Neural cell (in vitro differentiated cells): ENCODE results near the gene DDX24. TPM values are rescaled to one million over a fixed set of nuclear protein-coding genes. Genes with fewer than 3 reads are reported as not detected.

Experiments
- H2AFZ ChIP-seq: fragments of 200-600, 300-800 bp; sonication (generic), shearing (Covaris generic); 2 replicates; pipeline ENCODE4 v1.6.0; 2014; ENCODE audit warnings: low read depth, mild to moderate bottlenecking, antibody characterized with exemption, low read length, moderate library complexity
- H3F3A ChIP-seq: fragments of 200-600 bp; shearing (Covaris generic); 2 replicates; pipeline ENCODE4 v1.6.1; 2016; ENCODE audit warnings: mild to moderate bottlenecking, moderate library complexity, mixed read lengths, antibody characterized with exemption, low read length; ENCODE audit not compliant: insufficient read depth, poor library complexity, severe bottlenecking
- H3K27ac ChIP-seq: fragments of 200-600, 300-800 bp; sonication (generic), shearing (Covaris generic); 2 replicates; pipeline ENCODE4 v1.5.1; 2014; ENCODE audit warnings: mild to moderate bottlenecking, low read length, moderate library complexity
- H3K27me3 ChIP-seq: fragments of 300-800, 200-600 bp; sonication (generic), shearing (Covaris generic); 2 replicates; pipeline ENCODE4 v1.6.0; 2014; ENCODE audit warnings: mild to moderate bottlenecking, low read depth, low read length, moderate library complexity; ENCODE audit not compliant: insufficient read depth
- H3K36me3 ChIP-seq: fragments of 300-800, 200-600 bp; sonication (generic), shearing (Covaris generic); 2 replicates; pipeline ENCODE4 v1.5.1; 2014; ENCODE audit warnings: mild to moderate bottlenecking, antibody characterized with exemption, low read length, moderate library complexity; ENCODE audit not compliant: insufficient read depth
- H3K4me2 ChIP-seq: fragments of 300-800, 200-600 bp; sonication (generic), shearing (Covaris generic); 2 replicates; pipeline ENCODE4 v1.6.0; 2014; ENCODE audit warnings: mild to moderate bottlenecking, low read length
- H3K4me3 ChIP-seq: fragments of 300-800, 200-600 bp; sonication (generic), shearing (Covaris generic); 2 replicates; pipeline ENCODE4 v1.5.1; 2014; ENCODE audit warnings: mild to moderate bottlenecking, low read length, moderate library complexity
- H3K79me2 ChIP-seq: fragments of 200-600 bp; shearing (Covaris generic); replicated peaks from 2 replicates; pipeline ENCODE4 v1.6.0; 2014; ENCODE audit warnings: mild to moderate bottlenecking, low read length, moderate library complexity; ENCODE audit not compliant: insufficient read depth
- H3K9ac ChIP-seq: fragments of 300-800, 200-600 bp; sonication (generic), shearing (Covaris generic); 2 replicates; pipeline ENCODE4 v1.6.1; 2016; ENCODE audit warnings: mild to moderate bottlenecking, low read length, mixed read lengths
- H3K9me2 ChIP-seq: fragments of 200-600 bp; shearing (Covaris generic); 2 replicates; pipeline ENCODE4 v1.6.1; 2016; ENCODE audit warnings: mild to moderate bottlenecking, low read length, mixed read lengths; ENCODE audit not compliant: insufficient read depth
- H3K9me3 ChIP-seq: fragments of 200-600, 300-800 bp; sonication (generic), shearing (Covaris generic); 2 replicates; pipeline ENCODE4 v1.6.1; 2016; ENCODE audit warnings: mild to moderate bottlenecking, mixed run types, low read length, moderate library complexity, mixed read lengths
- H4K20me1 ChIP-seq: fragments of 200-600 bp; shearing (Covaris generic); 2 replicates; pipeline ENCODE4 v1.6.1; 2016; ENCODE audit warnings: mild to moderate bottlenecking, mixed run types; ENCODE audit not compliant: insufficient read depth
- EP300 ChIP-seq: fragments of 450-650 bp; conservative IDR thresholded peaks from 2 replicates; pipeline ENCODE4 v1.6.1; 2014; ENCODE audit warnings: antibody characterized with exemption, mild to moderate bottlenecking, moderate library complexity; ENCODE audit not compliant: poor library complexity, severe bottlenecking
- MXI1 ChIP-seq: fragments of 450-650 bp; conservative IDR thresholded peaks from 2 replicates; pipeline ENCODE4 v1.6.1; 2014; ENCODE audit warnings: antibody characterized with exemption, mild to moderate bottlenecking; ENCODE audit not compliant: poor library complexity, severe bottlenecking
- POLR2AphosphoS5 ChIP-seq: IDR thresholded peaks from 2 replicates; pipeline ENCODE4 v1.6.1; 2012
- RAD21 ChIP-seq: fragments of 450-650 bp; conservative IDR thresholded peaks from 2 replicates; pipeline ENCODE4 v1.6.1; 2014; ENCODE audit warnings: antibody characterized with exemption, mild to moderate bottlenecking, moderate library complexity
- SMC3 ChIP-seq: fragments of 450-650 bp; conservative IDR thresholded peaks from 2 replicates; pipeline ENCODE4 v1.6.1; 2014; ENCODE audit warnings: antibody characterized with exemption, mild to moderate bottlenecking, moderate library complexity; ENCODE audit not compliant: poor library complexity
- TAF1 ChIP-seq: IDR thresholded peaks from 2 replicates; pipeline ENCODE4 v1.6.1; 2012; ENCODE audit warnings: low read depth
- polyA plus RNA-seq: library from polyadenylated mRNA; depleted of rRNA; stranded (reverse); fragments of >200 nt; gene quantifications from 2 replicates; pipeline ENCODE4 v1.2.3, GENCODE V29; 2014
- TF ChIP-seq, protein P1 (sequence below): fragments of 450-650 bp; IDR thresholded peaks from 2 replicates; pipeline ENCODE4 v1.5.1; 2014; ENCODE audit warnings: antibody characterized with exemption, mild to moderate bottlenecking, moderate library complexity; ENCODE audit not compliant: poor library complexity, severe bottlenecking
- TF ChIP-seq, protein P2 (sequence below): IDR thresholded peaks from 2 replicates; pipeline ENCODE4 v1.6.1; 2012; ENCODE audit warnings: borderline replicate concordance

Gene DDX24
- polyA plus RNA-seq, 1 donor from 2014 or later = 177 TPM

DNA sequence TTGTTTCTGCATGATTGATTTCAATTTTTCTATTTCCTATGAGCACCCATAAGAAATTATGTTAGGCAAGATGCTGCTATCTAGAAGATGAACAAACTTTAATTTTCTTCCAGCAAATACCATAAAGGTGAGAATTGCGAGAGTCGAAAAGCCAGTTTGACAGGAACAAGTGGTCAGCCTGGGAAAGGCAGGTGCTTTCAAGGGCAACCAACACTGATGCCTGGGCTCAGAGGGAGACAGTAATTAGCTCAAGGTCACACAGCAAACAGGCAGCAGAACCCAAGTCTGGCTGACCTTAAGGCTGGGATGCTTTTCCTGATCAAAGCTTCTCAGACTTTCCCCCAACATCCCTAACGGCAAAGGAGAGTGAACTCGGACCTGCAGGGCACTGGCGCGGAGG is 61.7 kb downstream of the DDX24 start:
- H3K79me2 ChIP-seq = no peaks in the 10 kb centered on the region
- H2AFZ ChIP-seq = no peak overlapping the region
- H4K20me1 ChIP-seq = no peaks in the 10 kb centered on the region
- no peak overlapping the region for H3K9ac ChIP-seq
- no peaks in the 10 kb centered on the region for H3K36me3 ChIP-seq
- H3K27ac ChIP-seq = no peak overlapping the region
- no peak overlapping the region for H3K4me2 ChIP-seq
- H3K27me3 ChIP-seq = no peaks in the 10 kb centered on the region
- H3K9me2 ChIP-seq = no peaks in the 10 kb centered on the region
- no peak overlapping the region for H3K4me3 ChIP-seq
- H3K9me3 ChIP-seq = no peaks in the 10 kb centered on the region
- TF ChIP-seq MXI1 (no peak), TAF1 (no peak), POLR2AphosphoS5 (no peak), RAD21 (no peak)
- TF ChIP-seq, protein P1, sequence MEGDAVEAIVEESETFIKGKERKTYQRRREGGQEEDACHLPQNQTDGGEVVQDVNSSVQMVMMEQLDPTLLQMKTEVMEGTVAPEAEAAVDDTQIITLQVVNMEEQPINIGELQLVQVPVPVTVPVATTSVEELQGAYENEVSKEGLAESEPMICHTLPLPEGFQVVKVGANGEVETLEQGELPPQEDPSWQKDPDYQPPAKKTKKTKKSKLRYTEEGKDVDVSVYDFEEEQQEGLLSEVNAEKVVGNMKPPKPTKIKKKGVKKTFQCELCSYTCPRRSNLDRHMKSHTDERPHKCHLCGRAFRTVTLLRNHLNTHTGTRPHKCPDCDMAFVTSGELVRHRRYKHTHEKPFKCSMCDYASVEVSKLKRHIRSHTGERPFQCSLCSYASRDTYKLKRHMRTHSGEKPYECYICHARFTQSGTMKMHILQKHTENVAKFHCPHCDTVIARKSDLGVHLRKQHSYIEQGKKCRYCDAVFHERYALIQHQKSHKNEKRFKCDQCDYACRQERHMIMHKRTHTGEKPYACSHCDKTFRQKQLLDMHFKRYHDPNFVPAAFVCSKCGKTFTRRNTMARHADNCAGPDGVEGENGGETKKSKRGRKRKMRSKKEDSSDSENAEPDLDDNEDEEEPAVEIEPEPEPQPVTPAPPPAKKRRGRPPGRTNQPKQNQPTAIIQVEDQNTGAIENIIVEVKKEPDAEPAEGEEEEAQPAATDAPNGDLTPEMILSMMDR = no peak
- H3F3A ChIP-seq = no peaks in the 10 kb centered on the region

DNA sequence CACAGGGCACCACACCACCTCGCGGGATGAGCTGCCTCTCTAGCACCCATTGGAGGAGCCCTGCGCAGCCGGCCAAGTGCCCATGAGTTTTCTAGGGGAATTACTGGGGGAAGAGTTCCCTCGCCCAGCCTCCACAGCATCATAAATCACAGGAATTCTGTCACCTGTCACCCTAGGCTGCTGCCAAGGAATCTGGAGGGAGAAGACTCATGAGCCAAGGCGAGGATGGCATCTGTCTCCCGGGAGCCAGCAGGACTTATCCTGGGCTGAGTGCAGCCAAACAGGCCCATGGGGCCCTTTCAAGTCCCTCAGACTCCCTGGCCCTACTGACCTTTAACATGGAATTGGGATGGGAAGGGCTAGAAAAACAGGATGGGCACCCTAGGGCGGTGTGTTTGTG is 62.7 kb downstream of the DDX24 start:
- no peak overlapping the region for H3K4me2 ChIP-seq
- no peak overlapping the region for H3K4me3 ChIP-seq
- H3K79me2 ChIP-seq = no peaks in the 10 kb centered on the region
- H3K36me3 ChIP-seq = no peaks in the 10 kb centered on the region
- H3K27ac ChIP-seq = no peak overlapping the region
- TF ChIP-seq SMC3 (no peak), POLR2AphosphoS5 (no peak), MXI1 (no peak), RAD21 (no peak), EP300 (no peak)
- TF ChIP-seq, protein P1 = no peak
- H3K9me3 ChIP-seq = no peaks in the 10 kb centered on the region
- no peak overlapping the region for H3K9ac ChIP-seq
- no peak overlapping the region for H2AFZ ChIP-seq
- no peaks in the 10 kb centered on the region for H3F3A ChIP-seq
- no peaks in the 10 kb centered on the region for H3K27me3 ChIP-seq
- no peaks in the 10 kb centered on the region for H4K20me1 ChIP-seq
- no peaks in the 10 kb centered on the region for H3K9me2 ChIP-seq

DNA sequence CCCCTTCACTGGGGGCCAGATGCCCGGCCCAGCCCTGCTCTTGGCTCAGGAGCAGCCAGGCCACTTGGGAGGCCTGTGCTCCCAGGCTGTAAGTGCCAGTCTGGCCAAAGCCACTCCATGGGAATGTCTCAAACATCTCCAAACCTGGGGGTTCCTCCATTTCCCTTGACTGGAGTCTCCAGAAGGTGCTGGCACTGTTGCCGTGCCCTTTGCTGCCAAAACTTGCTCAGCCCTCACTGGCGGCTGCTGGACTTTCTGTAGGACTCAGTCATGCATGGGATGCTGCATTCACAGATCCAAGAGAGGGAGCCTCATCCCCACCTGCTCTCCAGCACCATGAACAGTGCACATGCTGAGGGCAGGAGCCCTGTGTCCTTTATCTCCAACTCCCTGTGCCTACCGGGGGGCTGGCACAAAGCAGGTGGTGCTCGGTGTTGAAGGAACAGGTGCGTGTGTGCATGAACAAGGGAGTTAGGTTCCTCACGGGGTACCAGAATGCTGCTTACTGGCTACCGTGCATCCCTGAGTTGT is 64.5 kb downstream of the DDX24 start:
- TF ChIP-seq, protein P2, sequence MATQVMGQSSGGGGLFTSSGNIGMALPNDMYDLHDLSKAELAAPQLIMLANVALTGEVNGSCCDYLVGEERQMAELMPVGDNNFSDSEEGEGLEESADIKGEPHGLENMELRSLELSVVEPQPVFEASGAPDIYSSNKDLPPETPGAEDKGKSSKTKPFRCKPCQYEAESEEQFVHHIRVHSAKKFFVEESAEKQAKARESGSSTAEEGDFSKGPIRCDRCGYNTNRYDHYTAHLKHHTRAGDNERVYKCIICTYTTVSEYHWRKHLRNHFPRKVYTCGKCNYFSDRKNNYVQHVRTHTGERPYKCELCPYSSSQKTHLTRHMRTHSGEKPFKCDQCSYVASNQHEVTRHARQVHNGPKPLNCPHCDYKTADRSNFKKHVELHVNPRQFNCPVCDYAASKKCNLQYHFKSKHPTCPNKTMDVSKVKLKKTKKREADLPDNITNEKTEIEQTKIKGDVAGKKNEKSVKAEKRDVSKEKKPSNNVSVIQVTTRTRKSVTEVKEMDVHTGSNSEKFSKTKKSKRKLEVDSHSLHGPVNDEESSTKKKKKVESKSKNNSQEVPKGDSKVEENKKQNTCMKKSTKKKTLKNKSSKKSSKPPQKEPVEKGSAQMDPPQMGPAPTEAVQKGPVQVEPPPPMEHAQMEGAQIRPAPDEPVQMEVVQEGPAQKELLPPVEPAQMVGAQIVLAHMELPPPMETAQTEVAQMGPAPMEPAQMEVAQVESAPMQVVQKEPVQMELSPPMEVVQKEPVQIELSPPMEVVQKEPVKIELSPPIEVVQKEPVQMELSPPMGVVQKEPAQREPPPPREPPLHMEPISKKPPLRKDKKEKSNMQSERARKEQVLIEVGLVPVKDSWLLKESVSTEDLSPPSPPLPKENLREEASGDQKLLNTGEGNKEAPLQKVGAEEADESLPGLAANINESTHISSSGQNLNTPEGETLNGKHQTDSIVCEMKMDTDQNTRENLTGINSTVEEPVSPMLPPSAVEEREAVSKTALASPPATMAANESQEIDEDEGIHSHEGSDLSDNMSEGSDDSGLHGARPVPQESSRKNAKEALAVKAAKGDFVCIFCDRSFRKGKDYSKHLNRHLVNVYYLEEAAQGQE = no peak
- Histone ChIP-seq H3K4me3 (no peak overlapping the region), H3K27me3 (no peaks in the 10 kb centered on the region), H3F3A (no peaks in the 10 kb centered on the region), H3K27ac (no peak overlapping the region), H3K9ac (no peak overlapping the region), H3K9me2 (no peaks in the 10 kb centered on the region), H3K79me2 (no peaks in the 10 kb centered on the region), H3K36me3 (no peaks in the 10 kb centered on the region), H2AFZ (no peak overlapping the region), H3K9me3 (no peaks in the 10 kb centered on the region), H4K20me1 (no peaks in the 10 kb centered on the region), H3K4me2 (no peak overlapping the region)
